GM12878 (cell line): Measurements from ENCODE around the gene FTO.

Experiments
- BMI1 ChIP-seq: fragments of 450-650 bp; IDR thresholded peaks from 2 replicates; pipeline ENCODE4 v1.6.1; 2016; ENCODE audit warnings: mild to moderate bottlenecking, moderate library complexity, borderline replicate concordance
- EZH2 ChIP-seq: IDR thresholded peaks from 2 replicates; pipeline ENCODE4 v1.6.1; 2012; ENCODE audit warnings: low read depth, mild to moderate bottlenecking, control low read depth, inconsistent platforms, low read length, borderline replicate concordance; ENCODE audit not compliant: control insufficient read depth
- GABPA ChIP-seq: IDR thresholded peaks from 2 replicates; pipeline ENCODE4 v1.6.1; 2014; ENCODE audit warnings: antibody characterized with exemption, low read depth, mild to moderate bottlenecking, inconsistent platforms
- MYC ChIP-seq: IDR thresholded peaks from 2 replicates; pipeline ENCODE4 v1.6.1; 2011; ENCODE audit warnings: mild to moderate bottlenecking, low read length, moderate library complexity, inconsistent platforms; ENCODE audit not compliant: insufficient read depth, insufficient replicate concordance, insufficient read length, severe bottlenecking
- PAX5 ChIP-seq: IDR thresholded peaks from 2 replicates; pipeline ENCODE4 v1.6.1; 2011; ENCODE audit warnings: low read depth, low read length, borderline replicate concordance
- SMC3 ChIP-seq: IDR thresholded peaks from 2 replicates; pipeline ENCODE4 v1.6.1; 2011; ENCODE audit warnings: low read length, improper control_type of control experiment, borderline replicate concordance
- SPI1 ChIP-seq: IDR thresholded peaks from 2 replicates; pipeline ENCODE4 v1.6.1; 2011; ENCODE audit warnings: low read depth, mild to moderate bottlenecking, low read length, moderate library complexity, borderline replicate concordance; ENCODE audit not compliant: insufficient read depth
- TF ChIP-seq, protein P1 (sequence below), 3 experiments: IDR thresholded peaks in 2 of 3; conservative IDR thresholded peaks in 1 of 3; 2 replicates each; pipeline ENCODE4 v1.5.1; 2011; ENCODE audit warnings: low read depth in 3 of 3, low read length in 3 of 3, mild to moderate bottlenecking in 3 of 3, control low read depth in 2 of 3, moderate library complexity in 2 of 3, inconsistent platforms in 1 of 3, mixed read lengths in 1 of 3; ENCODE audit not compliant: control insufficient read depth in 2 of 3, insufficient read depth in 1 of 3; ENCODE audit errors: extremely low read depth in 1 of 3

DNA sequence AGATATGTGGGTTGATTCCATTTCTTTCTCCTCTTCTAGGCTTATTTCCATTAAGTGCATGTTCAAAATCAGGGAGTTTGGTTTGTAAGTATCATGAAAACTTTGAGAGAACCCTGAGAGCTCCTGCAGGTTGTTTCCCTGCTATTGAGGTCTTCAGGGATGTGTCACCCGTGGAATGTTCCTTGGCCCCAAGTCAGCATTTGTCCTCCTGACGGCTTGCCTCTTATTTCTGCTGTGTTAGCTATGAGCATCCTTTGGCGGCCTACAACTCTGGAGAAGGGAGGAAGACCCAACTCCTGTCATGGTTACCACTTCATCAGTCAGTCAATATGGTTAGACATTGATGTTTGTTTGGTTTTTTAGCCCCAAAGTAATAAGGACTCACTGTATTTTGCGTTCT is 180.8 kb downstream of the FTO start:
- no peak for TF ChIP-seq PAX5
- TF ChIP-seq, protein P1, sequence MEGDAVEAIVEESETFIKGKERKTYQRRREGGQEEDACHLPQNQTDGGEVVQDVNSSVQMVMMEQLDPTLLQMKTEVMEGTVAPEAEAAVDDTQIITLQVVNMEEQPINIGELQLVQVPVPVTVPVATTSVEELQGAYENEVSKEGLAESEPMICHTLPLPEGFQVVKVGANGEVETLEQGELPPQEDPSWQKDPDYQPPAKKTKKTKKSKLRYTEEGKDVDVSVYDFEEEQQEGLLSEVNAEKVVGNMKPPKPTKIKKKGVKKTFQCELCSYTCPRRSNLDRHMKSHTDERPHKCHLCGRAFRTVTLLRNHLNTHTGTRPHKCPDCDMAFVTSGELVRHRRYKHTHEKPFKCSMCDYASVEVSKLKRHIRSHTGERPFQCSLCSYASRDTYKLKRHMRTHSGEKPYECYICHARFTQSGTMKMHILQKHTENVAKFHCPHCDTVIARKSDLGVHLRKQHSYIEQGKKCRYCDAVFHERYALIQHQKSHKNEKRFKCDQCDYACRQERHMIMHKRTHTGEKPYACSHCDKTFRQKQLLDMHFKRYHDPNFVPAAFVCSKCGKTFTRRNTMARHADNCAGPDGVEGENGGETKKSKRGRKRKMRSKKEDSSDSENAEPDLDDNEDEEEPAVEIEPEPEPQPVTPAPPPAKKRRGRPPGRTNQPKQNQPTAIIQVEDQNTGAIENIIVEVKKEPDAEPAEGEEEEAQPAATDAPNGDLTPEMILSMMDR (IDR thresholded peaks at IDR 0.05 in 2 of 3, conservative IDR thresholded peaks at IDR 0.05 in 1 of 3; ENCODE audit: control insufficient read depth in 2 of 3, extremely low read depth in 1 of 3, insufficient read depth in 1 of 3, low read depth in 3 of 3, low read length in 3 of 3), result no peak
- no peak for TF ChIP-seq BMI1
- TF ChIP-seq SMC3, result no peak
- no peak for TF ChIP-seq SPI1
- no peak for TF ChIP-seq GABPA
- TF ChIP-seq EZH2, result no peak
- no peak for TF ChIP-seq MYC
